C4-2B (cell line): ENCODE measurements around the gene HCN3.
"Not testable (repeated sequence)": the region's sequence is repeated elsewhere in the genome, so short reads cannot be mapped to it uniquely, and the experiment has no call there.

ENCODE experiments used
- ZFX ChIP-seq: fragments of 450-650 bp; IDR thresholded peaks from 2 replicates; pipeline ENCODE4 v1.6.1; 2017
- TF ChIP-seq, protein P1 (sequence below): fragments of 450-650 bp; conservative IDR thresholded peaks from 2 replicates; pipeline ENCODE4 v1.5.1; 2017; ENCODE audit warnings: mild to moderate bottlenecking

DNA sequence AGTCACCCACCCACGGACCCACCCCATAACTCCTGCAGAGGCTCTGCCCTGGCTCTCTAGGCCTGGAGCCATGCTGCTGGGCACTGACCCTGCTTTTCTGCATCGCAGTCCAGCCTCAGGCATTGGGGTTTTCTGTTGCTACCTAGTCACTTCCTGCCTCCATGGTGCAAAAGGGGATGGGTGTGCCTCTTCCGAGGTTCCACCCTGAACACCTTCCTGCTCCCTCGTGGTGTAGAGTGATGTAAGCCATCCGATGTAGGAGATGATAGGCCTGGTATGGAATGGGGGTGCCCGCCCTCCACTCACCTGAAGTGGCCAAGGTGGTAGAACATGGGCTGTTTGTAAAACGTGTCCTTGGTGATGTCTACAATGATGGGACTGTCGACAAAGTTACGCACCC lies 41.9 kb upstream of the HCN3 start:
- TF ChIP-seq, protein P1, sequence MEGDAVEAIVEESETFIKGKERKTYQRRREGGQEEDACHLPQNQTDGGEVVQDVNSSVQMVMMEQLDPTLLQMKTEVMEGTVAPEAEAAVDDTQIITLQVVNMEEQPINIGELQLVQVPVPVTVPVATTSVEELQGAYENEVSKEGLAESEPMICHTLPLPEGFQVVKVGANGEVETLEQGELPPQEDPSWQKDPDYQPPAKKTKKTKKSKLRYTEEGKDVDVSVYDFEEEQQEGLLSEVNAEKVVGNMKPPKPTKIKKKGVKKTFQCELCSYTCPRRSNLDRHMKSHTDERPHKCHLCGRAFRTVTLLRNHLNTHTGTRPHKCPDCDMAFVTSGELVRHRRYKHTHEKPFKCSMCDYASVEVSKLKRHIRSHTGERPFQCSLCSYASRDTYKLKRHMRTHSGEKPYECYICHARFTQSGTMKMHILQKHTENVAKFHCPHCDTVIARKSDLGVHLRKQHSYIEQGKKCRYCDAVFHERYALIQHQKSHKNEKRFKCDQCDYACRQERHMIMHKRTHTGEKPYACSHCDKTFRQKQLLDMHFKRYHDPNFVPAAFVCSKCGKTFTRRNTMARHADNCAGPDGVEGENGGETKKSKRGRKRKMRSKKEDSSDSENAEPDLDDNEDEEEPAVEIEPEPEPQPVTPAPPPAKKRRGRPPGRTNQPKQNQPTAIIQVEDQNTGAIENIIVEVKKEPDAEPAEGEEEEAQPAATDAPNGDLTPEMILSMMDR = not testable (repeated sequence)
- TF ChIP-seq ZFX = not testable (repeated sequence)
